Measurements from ENCODE around the gene PDXP. TPM values are rescaled to one million over a fixed set of nuclear protein-coding genes. Genes with fewer than 3 reads are reported as not detected.

Gene PDXP
- total and polyA plus RNA-seq, 9 of the 15 experiments (the other 6 are each of a cell fraction or from before 2014, with no cell fraction given) = 7.9 to 54.2 (median 38.8) TPM

- TF ChIP-seq ZNF445 (CRISPR knock-in tag; IDR thresholded peaks at IDR 0.05; ENCODE audit: low read depth) (no peak), CTBP1 (IDR thresholded peaks at IDR 0.05; ENCODE audit: borderline replicate concordance) (0 out of 2 replicates have a peak, but pooled peaks have one; percentile 34), ATF7 (IDR thresholded peaks at IDR 0.05) (no peak), EGR1 (conservative IDR thresholded peaks at IDR 0.05) (no peak), ATF3 (IDR thresholded peaks at IDR 0.05) (no peak), ATF3 (CRISPR knock-in tag; conservative IDR thresholded peaks at IDR 0.05) (no peak), BHLHE40 (IDR thresholded peaks at IDR 0.05; ENCODE audit: low read length) (peak; percentile 81), PTBP1 (IDR thresholded peaks at IDR 0.05; ENCODE audit: low read depth, low read length) (no peak), XRCC3 (IDR thresholded peaks at IDR 0.05) (no peak), NCOA4 (IDR thresholded peaks at IDR 0.05; ENCODE audit: partially characterized antibody) (no peak), NR2F6 (CRISPR knock-in tag; IDR thresholded peaks at IDR 0.05) (no peak), CTCFL (IDR thresholded peaks at IDR 0.05; ENCODE audit: borderline replicate concordance, insufficient read depth, low read depth, low read length, poor library complexity, severe bottlenecking) (no peak), ZNF584 (CRISPR knock-in tag; IDR thresholded peaks at IDR 0.05; ENCODE audit: low read depth) (no peak), ZBTB7A (IDR thresholded peaks at IDR 0.05; ENCODE audit: borderline replicate concordance, control insufficient read depth, low read depth, low read length) (0 out of 2 replicates have a peak, but pooled peaks have one; percentile 19)
These were observed 38.4 kb downstream of the PDXP start, which contains the start of gene TRIOBP (continued) for GRCh38 chr22:37696657-37697537.
